A549 (cell line): ENCODE measurements around the gene AIRE. TPM values are rescaled to one million over a fixed set of nuclear protein-coding genes. Genes with fewer than 3 reads are reported as not detected.

Experiments
- ATAC-seq, 2 experiments: fragments of 200-7000 bp in 1 of 2; fragments of >200 bp in 1 of 2; cut with Nextera tagmentation in 1 of 2; cut with Tn5 transposase in 1 of 2; 3 replicates each; pipeline versions ENCODE4 v1.8.0 to v1.9.1; 2018 to 2020; ENCODE audit warnings: mild to moderate bottlenecking in 1 of 2, moderate library complexity in 1 of 2
- CTCF ChIA-PET: fragments of 300-600 bp; sonication (Branson Sonifier 250); formaldehyde crosslinking; extraction: SDS; loops from one replicate; lab custom pipeline; 2021; ENCODE audit warnings: antibody characterized with exemption, inconsistent platforms; lab: Yijun Ruan, JAX
- POLR2A ChIA-PET: fragments of 350-600 bp; formaldehyde crosslinking; extraction: SDS; loops from one replicate; lab custom pipeline; 2021; ENCODE audit warnings: antibody characterized with exemption, inconsistent platforms; lab: Yijun Ruan, JAX
- DNase-seq, 2 experiments: peaks; one replicate each; pipeline versions ENCODE4 v3.0.0 to v3.0.0-alpha.2; 2011 to 2016; ENCODE audit warnings: low read depth in 1 of 2, low spot score in 1 of 2
- FAIRE-seq: peaks from 2 replicates; lab custom pipeline; 2011; peaks lifted over from hg19 to GRCh38; lab: Jason Lieb, UNC
- H3K27ac ChIP-seq, 2 experiments: fragments of >200 bp; sonication (Bioruptor Twin); formaldehyde crosslinking; 3 replicates each; pipeline ENCODE4 v1.5.1; 2016 to 2017
- H3K4me1 ChIP-seq: fragments of >200 bp; sonication (Bioruptor Twin); formaldehyde crosslinking; 3 replicates; pipeline ENCODE4 v1.6.1; 2016
- H3K4me2 ChIP-seq: fragments of >200 bp; sonication (Bioruptor Twin); formaldehyde crosslinking; 3 replicates; pipeline ENCODE4 v1.6.1; 2016
- H3K4me3 ChIP-seq: fragments of >200 bp; sonication (Bioruptor Twin); formaldehyde crosslinking; 3 replicates; pipeline ENCODE4 v1.5.1; 2016
- H3K9me3 ChIP-seq: fragments of >200 bp; sonication (Bioruptor Twin); formaldehyde crosslinking; 3 replicates; pipeline ENCODE4 v1.6.1; 2016
- BCL3 ChIP-seq: fragments of >200 bp; sonication (Bioruptor Twin); formaldehyde crosslinking; IDR thresholded peaks from 3 replicates; pipeline ENCODE4 v1.6.1; 2016
- E2F6 ChIP-seq: IDR thresholded peaks from 2 replicates; pipeline ENCODE4 v1.6.1; 2012; ENCODE audit warnings: low read depth, borderline replicate concordance
- EHF ChIP-seq: fragments of 250-450 bp; sonication (Bioruptor Pico); IDR thresholded peaks from 2 replicates; pipeline ENCODE4 v1.5.0; 2020; ENCODE audit warnings: mild to moderate bottlenecking
- EP300 ChIP-seq, 2 experiments: fragments of >200 bp; sonication (Bioruptor Twin); formaldehyde crosslinking; IDR thresholded peaks; 2 replicates in 1 of 2; 3 replicates in 1 of 2; pipeline ENCODE4 v1.6.1; 2016 to 2017
- ESRRA ChIP-seq: fragments of 150-350 bp; IDR thresholded peaks from 2 replicates; pipeline ENCODE4 v1.6.1; 2014; ENCODE audit warnings: mild to moderate bottlenecking, low read length, borderline replicate concordance
- FOXS1 ChIP-seq: fragments of 250-450 bp; sonication (Bioruptor Pico); IDR thresholded peaks from 2 replicates; pipeline ENCODE4 v1.5.0; 2020; ENCODE audit warnings: mild to moderate bottlenecking, moderate library complexity
- HES2 ChIP-seq: fragments of >200 bp; sonication (Bioruptor Twin); formaldehyde crosslinking; IDR thresholded peaks from 2 replicates; pipeline ENCODE4 v1.6.1; 2016
- HEYL ChIP-seq: fragments of 250-450 bp; sonication (Bioruptor Pico); IDR thresholded peaks from 2 replicates; pipeline ENCODE4 v1.8.0; 2021; ENCODE audit warnings: mild to moderate bottlenecking, moderate library complexity
- HMGXB4 ChIP-seq: fragments of 250-450 bp; sonication (Bioruptor Pico); IDR thresholded peaks from 2 replicates; pipeline ENCODE4 v1.5.0; 2021; ENCODE audit warnings: mild to moderate bottlenecking, moderate library complexity, borderline replicate concordance
- JUN ChIP-seq, 2 experiments: fragments of >200 bp; sonication (Bioruptor Twin); formaldehyde crosslinking; IDR thresholded peaks; 2 replicates in 1 of 2; 3 replicates in 1 of 2; pipeline ENCODE4 v1.6.1; 2016 to 2017
- MAX ChIP-seq: IDR thresholded peaks from 2 replicates; pipeline ENCODE4 v1.6.1; 2012
- MYC ChIP-seq: IDR thresholded peaks from 2 replicates; pipeline ENCODE4 v1.6.1; 2012; ENCODE audit warnings: mild to moderate bottlenecking, inconsistent platforms, low read length, improper control_type of control experiment, borderline replicate concordance
- NR3C1 ChIP-seq: fragments of >200 bp; sonication (Bioruptor Twin); formaldehyde crosslinking; IDR thresholded peaks from 3 replicates; pipeline ENCODE4 v1.6.1; 2017
- PBX3 ChIP-seq: IDR thresholded peaks from 2 replicates; pipeline ENCODE4 v1.6.1; 2012
- RAD21 ChIP-seq, 2 experiments: fragments of >200 bp in 1 of 2; sonication (Bioruptor Twin) in 1 of 2; formaldehyde crosslinking in 1 of 2; IDR thresholded peaks in 1 of 2; conservative IDR thresholded peaks in 1 of 2; 2 replicates in 1 of 2; 3 replicates in 1 of 2; pipeline ENCODE4 v1.6.1; 2012 to 2018; ENCODE audit warnings: inconsistent platforms in 1 of 2
- RCOR1 ChIP-seq: fragments of 150-350 bp; IDR thresholded peaks from 2 replicates; pipeline ENCODE4 v1.6.1; 2014; ENCODE audit warnings: antibody characterized with exemption, low read length, low read depth
- RNF2 ChIP-seq: fragments of 200-600 bp; sonication (generic); IDR thresholded peaks from 2 replicates; pipeline ENCODE4 v1.6.1; 2016; ENCODE audit warnings: low read depth, mild to moderate bottlenecking, antibody characterized with exemption, moderate library complexity, borderline replicate concordance
- SMC3 ChIP-seq: fragments of >200 bp; sonication (Bioruptor Twin); formaldehyde crosslinking; IDR thresholded peaks from 3 replicates; pipeline ENCODE4 v1.6.1; 2018; ENCODE audit warnings: inconsistent platforms
- SREBF2 ChIP-seq: fragments of 450-650 bp; IDR thresholded peaks from 2 replicates; pipeline ENCODE4 v1.6.1; 2014; ENCODE audit warnings: mild to moderate bottlenecking, moderate library complexity
- TP53 ChIP-seq: fragments of 250-450 bp; sonication (Bioruptor Pico); IDR thresholded peaks from 2 replicates; pipeline ENCODE4 v1.5.0; 2021; ENCODE audit warnings: mild to moderate bottlenecking, moderate library complexity
- ZC3H11A ChIP-seq: fragments of 450-650 bp; IDR thresholded peaks from 2 replicates; pipeline ENCODE4 v1.6.1; 2014; ENCODE audit warnings: antibody characterized with exemption, mild to moderate bottlenecking
- ZFP36 ChIP-seq: fragments of 450-650 bp; IDR thresholded peaks from 2 replicates; pipeline ENCODE4 v1.6.1; 2014; ENCODE audit warnings: borderline replicate concordance; ENCODE audit not compliant: partially characterized antibody
- ZSCAN20 ChIP-seq: fragments of 250-450 bp; sonication (Bioruptor Pico); IDR thresholded peaks from 2 replicates; pipeline ENCODE4 v1.8.0; 2022; ENCODE audit warnings: mild to moderate bottlenecking, moderate library complexity
- WGBS: methylation state at CpG from one replicate; pipeline ENCODE4 v1.1.6; 2017; ENCODE audit errors: missing lambda C conversion rate; 5-methylcytosine and 5-hydroxymethylcytosine counted together
- polyA plus RNA-seq, 4 experiments: library from polyadenylated mRNA; depleted of rRNA in 3 of 4; stranded (reverse); fragments of >200 nt; fragmentation: RNase III in 1 of 4; extraction: RNeasy Plus Mini Kit Qiagen cat#74134 plus additional on column Dnase treatment in 1 of 4; gene quantifications; 2 replicates in 3 of 4; 3 replicates in 1 of 4; pipeline ENCODE4 v1.2.3, GENCODE V29; 2011 to 2017

Gene AIRE
- polyA plus RNA-seq, 2 of the 4 experiments (the other 2 are of a cell fraction), result not detected

GRCh38 chr21:44322621-44323325 lies 37.1 kb downstream of the AIRE start:
- WGBS, result 90% methylated on average over 15 of the region's 38 CpGs
- ChIA-PET CTCF (interaction anchor here (0.6 kb wide), 1 partner anchor 354 kb away, joined by 3 read pairs; no protein-coding TSS in a partner anchor), POLR2A (no interaction called here)
- no peak for TF ChIP-seq BCL3
- no peak for TF ChIP-seq ZC3H11A
- no peak for TF ChIP-seq EP300 (IDR thresholded peaks at IDR 0.05)
- no peak for TF ChIP-seq ZSCAN20 (CRISPR knock-in tag)
- no peak for TF ChIP-seq ESRRA
- TF ChIP-seq RNF2, result no peak
- no peak for TF ChIP-seq JUN (IDR thresholded peaks at IDR 0.05)
- TF ChIP-seq EHF (CRISPR knock-in tag), result no peak
- no peaks in the 10 kb centered on the region for H3K4me1 ChIP-seq
- H3K4me3 ChIP-seq, result no peak overlapping the region
- no peaks in the 10 kb centered on the region for H3K9me3 ChIP-seq
- H3K4me2 ChIP-seq, result no peak overlapping the region
- no peak overlapping the region for H3K27ac ChIP-seq
- ATAC-seq (no peak), DNase-seq (no peak), FAIRE-seq (no peak)

GRCh38 chr21:44323591-44323990 lies 37.9 kb downstream of the AIRE start:
- no peak for FAIRE-seq
- 100% methylated on average over 3 of the region's 20 CpGs for WGBS

More at GRCh38 chr21:44323591-44323990, 37.9 kb downstream of the AIRE start:
- H3K4me1 ChIP-seq, result no peaks in the 10 kb centered on the region
- no peak for DNase-seq
- no peak overlapping the region for H3K4me3 ChIP-seq
- ChIA-PET POLR2A (no interaction called here), CTCF (interaction anchor here (0.6 kb wide), 1 partner anchor 354 kb away, joined by 3 read pairs; no protein-coding TSS in a partner anchor)
- no peak for ATAC-seq
- no peak overlapping the region for H3K4me2 ChIP-seq
- H3K27ac ChIP-seq, result no peak overlapping the region
- no peaks in the 10 kb centered on the region for H3K9me3 ChIP-seq
- TF ChIP-seq MYC (no peak), SMC3 (no peak), RCOR1 (no peak), ZC3H11A (no peak), ZFP36 (no peak), E2F6 (no peak), BCL3 (no peak), HES2 (no peak), RAD21 (conservative IDR thresholded peaks at IDR 0.05 in 1 of 2, IDR thresholded peaks at IDR 0.05 in 1 of 2) (no peak), MAX (no peak), HMGXB4 (CRISPR knock-in tag) (no peak), HEYL (CRISPR knock-in tag) (no peak), FOXS1 (CRISPR knock-in tag) (no peak), TP53 (CRISPR knock-in tag) (no peak), SREBF2 (no peak), RNF2 (no peak), NR3C1 (no peak), PBX3 (no peak)
